ENCODE data around the gene TRIM63.

TRIM63 gene

DNA sequence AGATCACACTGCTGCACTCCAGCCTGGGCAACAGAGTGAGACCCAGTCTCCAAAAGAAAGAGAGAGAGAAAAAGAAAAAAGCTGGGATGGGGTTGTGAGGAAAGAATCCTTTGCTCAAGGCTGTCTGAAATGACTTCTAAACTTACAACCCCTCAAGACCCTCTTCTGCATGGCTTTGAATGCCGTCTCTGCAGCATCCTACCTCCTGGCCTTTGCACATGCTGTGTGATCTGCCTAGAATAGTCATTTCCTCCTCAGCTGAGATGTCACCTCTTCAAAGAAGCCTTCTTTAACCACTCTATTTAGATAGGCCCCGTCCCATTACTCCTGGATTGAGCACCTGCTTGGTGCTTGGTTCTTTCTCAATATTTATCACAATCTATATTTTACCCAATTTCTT lies 17.4 kb upstream of the TRIM63 start:
- DNase-seq (ENCODE audit: low read depth in 2 of 2): no peak

DNA sequence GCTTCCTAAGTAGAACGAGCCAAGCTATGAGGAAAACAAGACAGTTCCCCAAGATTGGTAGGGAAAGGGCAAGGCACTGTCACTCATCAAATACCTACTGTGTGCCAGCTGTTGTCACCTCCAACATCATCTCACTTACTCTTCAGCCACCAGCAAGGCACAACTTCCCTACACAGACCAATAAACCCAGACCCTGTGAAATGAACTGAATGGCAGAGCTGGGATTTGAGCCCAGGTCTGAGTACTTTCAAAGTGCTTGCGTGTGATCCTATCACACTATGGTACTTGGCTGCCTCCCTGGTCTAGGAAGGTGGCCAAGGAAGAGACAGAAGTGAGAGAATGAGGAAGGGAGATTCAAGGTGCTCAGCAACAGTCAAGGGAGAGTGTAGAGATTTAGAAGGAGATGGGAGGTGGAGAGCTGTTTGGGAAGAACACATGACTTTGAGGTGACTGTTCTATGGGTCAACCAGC lies 16.7 kb upstream of the TRIM63 start:
- DNase-seq (ENCODE audit: low read depth in 2 of 2): no peak

DNA sequence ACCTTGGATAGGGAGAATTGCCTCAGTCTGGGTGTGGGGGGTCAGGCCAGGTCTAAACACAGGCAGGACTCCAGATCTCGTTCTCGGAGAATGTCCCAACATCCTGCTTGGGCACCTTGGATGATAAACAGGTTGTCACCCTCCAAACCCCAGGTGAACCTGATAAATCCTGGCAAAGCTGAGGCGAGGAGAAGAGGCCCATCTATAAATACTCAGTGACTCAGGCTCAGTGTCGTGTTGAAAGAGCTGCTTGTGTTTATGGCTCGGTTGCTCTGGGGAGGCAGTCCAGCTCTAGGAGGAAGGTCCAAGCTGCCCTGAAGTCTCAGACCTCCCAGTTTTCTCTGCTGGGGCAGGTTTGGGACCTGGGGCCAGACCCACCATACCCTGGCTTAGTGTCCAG lies 15.8 kb upstream of the TRIM63 start:
- no peak for DNase-seq (ENCODE audit: low read depth in 2 of 2)

DNA sequence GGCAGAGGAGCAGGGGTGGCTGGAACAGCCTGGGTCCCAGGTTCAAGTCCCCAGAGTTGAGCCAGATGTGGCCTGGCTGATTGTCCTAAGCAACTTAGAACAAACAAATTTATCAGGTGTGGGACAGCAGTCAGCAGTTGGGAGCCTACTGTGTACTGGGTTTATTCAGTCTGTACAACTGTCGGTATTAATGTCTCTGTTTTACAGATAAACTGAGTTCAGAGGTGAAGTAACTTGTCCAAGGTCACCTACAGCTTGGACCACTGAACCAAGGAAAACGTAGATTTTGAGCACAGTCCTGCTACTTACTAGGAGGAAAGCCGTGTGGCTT lies 14.6 kb upstream of the TRIM63 start:
- DNase-seq (ENCODE audit: low read depth in 2 of 2): no peak

DNA sequence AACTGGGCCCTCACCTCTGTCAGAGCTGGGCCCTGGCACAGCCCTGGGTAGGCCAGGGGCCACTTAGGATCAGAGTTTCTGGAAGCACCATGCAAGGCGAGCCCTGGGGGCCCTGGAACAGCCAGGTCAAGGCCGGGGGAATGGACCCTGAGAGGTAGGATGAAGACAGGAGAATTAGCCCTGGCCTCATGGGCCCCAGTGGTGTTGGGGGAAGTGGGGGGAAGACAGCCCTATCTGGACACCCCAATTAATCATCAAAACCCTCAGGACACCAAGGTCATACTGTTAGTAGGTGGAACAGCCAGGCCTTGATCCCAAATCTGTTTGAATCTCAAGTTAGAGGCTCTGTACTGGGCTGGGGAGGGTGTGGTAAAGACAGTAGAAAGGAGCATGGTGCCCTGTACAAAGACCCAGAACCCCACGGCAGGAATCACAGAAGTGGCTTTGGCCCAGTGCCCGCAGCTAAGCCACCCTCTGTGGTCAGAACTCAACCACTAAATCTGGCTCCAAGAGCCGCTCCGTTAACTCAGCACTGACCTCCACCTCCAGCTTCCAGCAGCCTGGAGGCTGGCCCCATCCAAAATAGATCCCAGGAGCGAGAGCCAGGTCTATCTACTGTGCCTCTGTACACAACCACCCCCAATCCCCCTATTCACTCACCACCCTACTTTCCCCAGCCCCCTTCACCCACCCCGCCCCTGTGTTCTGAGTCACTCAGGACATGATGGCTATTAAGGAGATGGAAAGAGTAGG lies 14.0 kb upstream of the TRIM63 start:
- no peak for DNase-seq (ENCODE audit: low read depth in 2 of 2)

DNA sequence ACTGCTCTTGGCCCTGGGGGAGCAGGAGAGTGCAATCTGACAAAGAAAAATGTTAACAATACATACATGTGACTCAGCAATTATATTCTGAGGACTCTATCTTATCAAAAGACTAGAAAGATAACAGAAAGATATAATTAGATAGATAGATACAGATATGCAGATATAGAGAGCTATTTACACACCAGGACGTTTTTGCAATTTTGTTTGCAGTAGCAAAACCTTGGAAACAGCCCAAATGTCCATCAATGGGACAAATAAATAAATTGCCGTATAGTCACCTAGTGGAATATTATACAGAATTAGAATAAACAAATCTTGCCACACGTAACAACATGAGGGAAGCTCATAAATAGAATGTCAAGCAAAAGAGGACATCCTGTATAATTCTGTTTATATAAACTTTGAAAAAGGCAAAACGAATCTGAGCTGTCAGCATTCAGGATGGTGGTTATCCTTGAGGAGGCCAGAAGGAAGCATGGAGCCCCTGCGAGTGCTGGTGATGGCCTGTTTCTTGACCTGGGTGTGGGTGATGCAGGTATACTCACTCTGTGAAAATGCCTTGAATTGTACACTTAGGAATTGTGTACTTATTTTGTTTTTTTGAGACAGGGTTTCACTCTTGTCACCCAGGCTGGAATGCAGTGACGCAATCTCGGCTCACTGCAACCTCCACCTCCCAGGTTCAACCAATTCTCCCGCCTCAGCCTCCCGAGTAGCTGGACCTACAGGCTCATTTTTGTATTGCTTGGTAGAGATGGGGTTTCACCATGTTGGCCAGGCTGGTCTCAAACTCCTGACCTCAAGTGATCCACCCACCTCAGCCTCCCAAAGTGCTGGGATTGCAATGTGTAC lies 12.8 kb upstream of the TRIM63 start:
- no peak for DNase-seq (ENCODE audit: low read depth in 2 of 2)

DNA sequence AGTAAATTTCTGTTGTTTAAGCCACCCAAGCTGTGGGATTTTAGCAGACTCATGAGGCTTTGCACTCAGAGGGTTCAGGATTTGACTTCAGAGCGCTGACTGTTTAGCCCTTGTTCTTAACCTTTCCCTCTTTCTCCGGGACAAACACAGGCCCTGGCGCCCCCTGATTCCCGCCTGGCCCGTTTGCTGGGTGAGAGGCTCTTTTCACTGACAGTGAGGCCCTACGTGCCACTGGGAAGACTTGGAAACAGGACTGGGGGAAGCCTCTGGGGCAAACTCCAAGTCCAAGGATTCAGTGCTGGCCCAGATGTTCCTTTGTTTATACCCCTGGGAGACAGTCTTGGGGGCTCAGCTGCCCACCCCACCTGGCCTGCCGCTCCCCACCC lies 11.7 kb upstream of the TRIM63 start:
- no peak for DNase-seq (ENCODE audit: low read depth in 2 of 2)

DNA sequence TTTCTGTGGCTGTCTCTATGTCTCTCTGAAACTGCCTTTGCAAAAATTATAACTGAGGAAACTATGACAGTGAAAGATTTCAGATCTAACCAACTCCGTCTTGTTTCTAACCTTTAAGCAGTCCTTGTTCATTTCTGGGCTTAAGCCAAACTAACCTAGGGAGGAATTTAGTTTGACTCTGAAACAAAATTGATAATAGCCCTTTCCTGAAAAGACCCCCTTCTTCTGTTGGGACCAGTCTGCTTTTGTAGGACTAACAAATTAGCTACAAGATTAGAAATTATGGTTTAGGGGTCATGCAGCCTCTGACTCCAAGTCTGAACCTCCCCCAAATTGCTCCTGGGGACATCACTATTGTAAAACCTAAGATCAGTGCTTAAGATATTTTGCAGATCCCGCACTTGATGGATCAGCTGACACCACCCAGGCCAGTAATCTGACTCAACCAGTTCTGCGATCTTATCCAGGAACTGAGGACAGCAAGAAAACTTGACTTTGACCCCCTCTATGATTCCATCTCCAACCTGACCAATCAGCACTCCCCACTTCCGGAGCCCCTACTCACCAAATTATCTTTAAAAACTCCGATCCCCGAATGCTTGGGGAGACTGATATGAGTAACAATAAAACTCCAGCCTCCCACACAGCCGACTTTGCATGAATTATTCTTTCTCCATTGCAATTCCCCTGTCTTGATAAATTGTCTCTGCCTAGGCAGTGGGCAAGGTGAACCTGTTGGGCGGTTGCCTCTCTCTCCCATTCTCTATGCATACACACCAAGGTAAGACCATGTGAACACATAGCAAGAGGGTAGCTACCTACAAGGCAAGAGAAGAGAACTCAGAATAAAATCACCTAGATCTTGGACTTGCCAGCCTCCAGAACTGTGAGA lies 11.1 kb upstream of the TRIM63 start:
- DNase-seq (ENCODE audit: low read depth in 2 of 2): no peak

DNA sequence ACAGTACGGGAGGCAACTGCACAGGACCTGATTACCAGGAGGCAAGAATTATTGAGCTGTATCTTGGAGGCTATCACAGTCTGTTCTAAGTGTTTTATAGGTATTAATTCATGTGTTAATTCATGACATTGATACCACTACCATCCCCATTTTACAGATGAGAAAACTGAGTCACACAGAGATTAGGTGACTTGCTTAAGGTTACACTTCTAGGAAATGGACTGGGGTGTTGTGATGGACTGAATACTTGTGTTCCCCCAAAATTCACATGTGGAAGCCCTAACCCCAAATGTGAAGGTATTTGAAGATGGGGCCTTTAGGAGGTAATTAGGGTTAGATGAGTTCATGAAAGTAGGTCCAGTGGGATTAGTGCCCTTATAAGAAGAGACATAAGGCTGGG lies 10.1 kb upstream of the TRIM63 start:
- no peak for DNase-seq (ENCODE audit: low read depth in 2 of 2)

DNA sequence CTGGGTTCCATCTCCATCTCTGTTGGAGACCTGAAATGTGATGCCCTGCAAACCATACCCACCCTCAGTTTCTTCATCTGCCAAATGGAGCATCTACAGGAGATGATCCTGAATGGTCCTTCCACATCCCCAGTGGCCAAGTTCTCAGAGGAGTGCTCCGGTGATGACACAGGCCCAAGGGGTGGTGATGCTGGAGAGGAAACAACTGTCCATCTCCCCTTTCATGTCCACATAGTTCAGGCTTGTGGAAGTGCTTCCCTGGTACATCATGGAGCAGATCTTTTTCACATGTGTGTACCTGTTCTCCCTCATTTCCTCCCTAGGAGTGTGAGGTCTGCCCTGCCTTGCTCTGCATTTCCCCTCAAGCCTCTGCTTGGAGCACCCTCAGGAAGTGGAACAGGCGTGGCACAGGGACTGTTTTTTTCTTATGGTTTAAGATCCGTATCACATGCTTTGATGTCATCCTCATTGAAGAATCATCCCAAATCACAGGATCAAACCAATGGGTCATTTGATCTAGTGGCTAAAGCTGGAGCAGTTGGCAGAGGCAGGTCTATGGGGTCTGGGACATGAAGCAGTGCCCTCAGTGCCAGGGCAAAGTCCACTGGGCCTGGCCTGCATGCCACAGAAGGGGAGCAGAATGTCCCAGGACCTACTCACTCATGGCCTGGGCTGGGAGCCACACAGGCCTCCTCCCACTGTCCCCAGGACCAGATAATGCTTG lies 8.2 kb upstream of the TRIM63 start:
- no peak for DNase-seq (ENCODE audit: low read depth in 2 of 2)

DNA sequence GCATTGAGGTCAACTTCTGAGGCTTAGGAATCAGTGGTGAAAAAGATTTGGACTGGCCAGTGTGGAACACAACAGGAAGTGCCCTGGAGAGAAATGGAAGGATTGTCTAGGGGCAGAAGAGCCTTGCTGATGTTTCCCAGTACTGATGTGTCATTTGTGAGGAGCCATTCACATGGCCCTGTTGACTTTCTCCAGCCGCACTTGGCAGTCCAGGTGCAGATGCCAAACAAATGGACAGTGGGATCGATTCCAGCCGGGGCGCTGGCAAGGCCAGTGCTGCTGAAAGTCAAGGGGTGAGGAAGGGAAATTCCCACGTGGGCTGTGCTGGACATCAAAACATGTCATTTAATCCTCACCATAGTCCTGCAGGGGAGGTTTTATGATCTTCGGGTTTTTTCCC lies 4.9 kb upstream of the TRIM63 start:
- no peak for DNase-seq (ENCODE audit: low read depth in 2 of 2)

DNA sequence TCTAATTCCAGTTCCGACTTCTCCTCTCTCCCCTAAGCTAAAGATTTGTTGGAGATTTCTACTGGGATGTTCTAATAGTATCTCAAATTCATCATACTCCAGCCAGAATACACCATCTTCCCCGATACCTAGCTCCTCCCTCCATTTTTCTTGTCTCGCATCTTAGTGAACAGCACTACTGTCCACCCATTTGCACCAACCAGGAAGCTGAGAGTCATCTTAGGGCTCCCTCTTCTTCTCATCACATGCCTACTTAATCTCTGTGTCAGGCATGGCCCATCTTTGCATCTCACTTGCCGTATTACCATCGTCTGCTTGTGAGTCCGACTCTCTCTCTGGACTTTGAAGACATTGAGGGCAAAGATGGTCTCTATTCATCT lies 3.5 kb upstream of the TRIM63 start:
- DNase-seq (ENCODE audit: low read depth in 2 of 2): no peak

DNA sequence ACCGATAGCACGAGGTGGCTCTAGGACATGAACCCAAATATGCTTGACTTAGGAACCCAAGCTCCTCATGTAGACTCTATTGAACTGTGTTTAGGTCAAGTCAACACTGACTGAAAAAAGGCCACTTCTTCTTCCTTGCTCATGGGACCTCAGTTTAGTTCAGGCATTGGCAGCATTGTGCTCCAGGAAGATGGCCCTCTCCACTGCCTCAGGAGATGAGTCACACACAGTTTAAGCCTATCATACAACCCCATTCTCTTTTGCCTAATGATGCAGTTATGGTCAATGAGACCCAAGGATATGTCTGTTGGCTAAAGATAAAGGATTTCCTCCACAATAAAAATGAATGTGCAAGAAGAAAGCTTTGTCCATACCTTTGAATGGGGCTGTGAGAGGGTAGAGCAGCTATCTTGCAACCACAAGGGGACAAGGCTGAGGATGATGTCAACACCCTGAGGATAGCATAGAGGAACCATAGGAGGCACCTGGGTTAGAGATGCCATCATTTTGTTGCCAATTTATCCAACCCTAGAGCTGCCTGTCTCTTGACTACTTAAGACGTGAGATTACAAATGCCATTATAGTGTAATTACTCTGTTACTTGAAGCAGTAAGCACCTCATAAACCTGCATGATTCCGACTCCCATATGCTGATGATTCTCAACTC lies 3.0 kb upstream of the TRIM63 start:
- no peak for DNase-seq (ENCODE audit: low read depth in 2 of 2)

DNA sequence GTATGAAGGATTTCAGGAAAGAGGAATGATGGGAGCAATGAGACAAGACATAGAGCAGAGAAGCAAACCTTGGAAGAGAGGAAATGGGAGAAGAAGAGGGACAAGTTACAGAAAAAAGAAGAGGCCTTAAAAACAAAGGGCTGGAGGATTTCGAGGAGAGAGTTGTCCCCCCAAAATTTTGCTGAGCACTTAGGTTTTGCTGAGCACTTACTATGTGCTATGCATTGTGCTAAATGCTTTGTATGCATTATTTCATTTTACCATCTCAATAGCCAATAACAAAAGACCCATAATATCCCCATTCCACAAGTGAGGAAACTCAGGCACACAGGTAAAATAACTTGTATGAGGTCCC lies 2.5 kb upstream of the TRIM63 start:
- no peak for DNase-seq (ENCODE audit: low read depth in 2 of 2)

DNA sequence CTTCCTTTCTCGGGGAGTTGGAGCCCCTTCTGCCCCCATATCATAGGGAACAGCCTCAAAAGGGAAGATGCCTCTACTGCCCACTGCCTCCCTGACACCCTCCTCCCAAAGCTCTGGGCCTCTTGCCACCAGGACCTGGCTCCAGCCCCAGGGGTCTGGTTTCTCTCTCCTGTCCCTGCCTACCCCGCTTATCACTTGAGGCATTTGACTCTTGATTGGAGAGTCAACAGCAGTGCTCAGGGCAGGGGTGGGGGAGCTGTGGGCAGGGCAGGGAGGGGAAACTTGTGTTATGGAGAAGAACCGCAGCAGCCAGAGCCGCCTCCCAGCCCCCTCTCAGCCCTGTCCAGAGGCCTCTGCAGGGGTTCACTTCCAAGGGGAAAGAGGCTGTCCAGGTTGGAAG lies 573 bp downstream of the TRIM63 start:
- DNase-seq (ENCODE audit: low read depth in 2 of 2): no peak

DNA sequence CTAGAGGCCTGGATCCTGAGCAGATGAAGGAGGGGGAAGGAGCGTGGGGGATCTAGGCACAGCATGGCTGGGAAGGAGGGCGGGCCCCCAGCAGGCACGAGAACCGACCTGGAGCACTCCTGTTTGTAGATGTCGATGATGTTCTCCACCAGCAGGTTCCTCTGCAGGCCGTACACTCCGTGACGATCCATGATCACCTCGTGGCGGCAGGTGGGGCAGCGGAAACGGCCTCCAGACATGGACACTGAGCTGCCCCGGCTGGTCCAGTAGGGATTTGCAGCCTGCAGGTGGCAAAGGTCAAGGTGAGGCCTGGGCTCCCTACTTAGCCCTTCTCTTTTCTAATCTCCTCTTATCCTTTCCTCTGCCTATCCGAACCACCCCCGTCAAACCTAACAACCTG lies 1.3 kb downstream of the TRIM63 start:
- no peak for DNase-seq (ENCODE audit: low read depth in 2 of 2)

DNA sequence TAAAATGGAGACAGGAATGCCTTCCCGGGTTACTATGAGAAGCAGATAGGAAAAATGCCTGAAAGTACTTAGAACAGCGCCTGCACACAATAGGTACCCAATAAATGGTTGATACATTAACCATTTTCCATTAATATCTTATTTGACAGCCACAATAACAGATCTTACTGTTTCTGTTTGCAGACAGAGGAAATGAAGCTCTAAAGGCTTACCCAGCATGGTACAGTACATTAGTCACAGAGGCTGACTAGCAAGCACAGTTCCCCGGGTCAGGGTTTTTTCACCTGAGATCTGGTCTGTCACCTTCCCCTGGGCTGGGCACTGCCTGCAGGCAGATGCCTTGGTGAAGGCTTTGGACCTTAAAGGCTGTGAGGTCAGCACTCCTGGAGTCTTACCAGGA lies 2.9 kb downstream of the TRIM63 start:
- DNase-seq (ENCODE audit: low read depth in 2 of 2): no peak

DNA sequence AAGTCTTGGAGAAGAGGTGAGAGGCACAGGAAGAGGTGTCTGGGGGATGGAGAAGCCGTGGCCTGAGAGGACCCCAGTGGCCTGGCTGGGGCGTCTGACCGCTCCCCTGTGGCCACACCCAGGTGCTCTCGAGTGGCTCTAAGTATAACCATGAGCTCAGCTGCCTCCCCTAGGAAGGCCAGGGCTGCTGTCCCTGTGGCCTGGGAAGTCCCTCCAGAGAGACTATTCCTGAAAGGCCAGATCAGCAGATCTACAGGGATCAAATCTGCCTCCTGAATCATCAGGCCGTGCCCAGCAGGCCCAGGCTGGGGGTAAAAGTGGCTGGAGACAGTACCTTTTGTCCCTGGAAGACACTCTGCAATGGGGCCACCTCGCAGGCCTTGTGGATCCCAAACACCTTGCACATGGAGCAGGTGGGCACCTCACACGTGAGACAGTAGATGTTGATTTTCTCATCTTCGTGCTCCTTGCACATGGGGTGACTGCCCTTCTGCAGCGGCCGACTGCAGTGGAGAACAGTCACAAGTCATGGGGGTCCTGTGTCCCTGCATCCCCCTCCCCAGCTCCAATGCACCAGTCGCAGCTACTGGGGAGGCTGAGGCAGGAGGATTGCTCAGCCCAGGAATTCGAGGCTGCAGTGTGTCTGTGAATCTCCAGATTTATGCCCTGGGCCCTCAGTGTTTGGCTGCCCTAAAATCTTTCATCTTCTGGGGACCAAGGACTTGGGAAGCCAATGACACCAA lies 6.4 kb downstream of the TRIM63 start:
- no peak for DNase-seq (ENCODE audit: low read depth in 2 of 2)

DNA sequence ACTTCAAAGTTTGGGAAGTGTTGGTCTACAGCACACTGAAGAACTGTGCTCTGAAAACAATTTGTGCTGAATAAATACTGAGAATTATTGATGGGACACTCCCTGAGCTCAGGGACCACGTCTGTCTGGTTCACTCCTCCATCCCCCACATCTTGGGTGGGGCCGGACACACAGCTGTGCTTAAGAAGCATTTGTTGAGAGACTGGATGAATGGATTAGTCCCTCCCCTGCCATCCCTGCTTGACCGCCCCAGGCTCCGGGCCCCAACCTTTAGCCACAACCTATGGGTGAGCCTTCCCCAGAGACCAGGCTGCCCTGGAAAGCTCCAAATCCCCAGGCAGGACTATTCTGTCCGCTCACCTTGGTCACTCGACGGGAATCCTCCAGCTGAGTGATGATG lies 7.5 kb downstream of the TRIM63 start:
- DNase-seq (ENCODE audit: low read depth in 2 of 2): no peak

DNA sequence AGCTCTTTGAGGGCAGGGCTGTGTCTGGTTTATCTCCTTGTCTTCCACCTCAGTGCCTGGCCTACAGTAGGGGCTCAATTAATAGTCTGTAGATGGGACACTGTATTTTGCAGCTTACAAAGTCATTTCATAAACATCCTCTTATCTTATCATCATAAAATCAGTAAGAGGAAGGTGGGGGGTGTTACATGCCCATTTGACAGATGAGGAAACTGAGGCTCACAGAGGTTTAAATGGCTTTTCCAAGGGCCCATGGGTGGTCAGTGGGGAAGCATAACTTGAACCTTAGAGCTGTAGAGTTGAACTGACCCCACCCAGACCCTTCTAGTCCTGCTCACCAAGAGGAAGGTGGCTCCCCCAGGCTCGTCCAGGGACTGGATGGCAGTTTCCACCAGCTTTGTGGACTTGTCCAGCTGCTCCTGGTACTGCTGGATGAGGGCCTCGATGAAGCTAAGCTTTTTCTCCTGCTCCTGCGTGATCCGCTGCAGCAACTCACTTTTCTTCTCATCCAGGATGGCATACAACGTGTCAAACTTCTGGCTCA lies 9.3 kb downstream of the TRIM63 start:
- DNase-seq (ENCODE audit: low read depth in 2 of 2): no peak
